Measurements from ENCODE around the gene RND3. TPM values are rescaled to one million over a fixed set of nuclear protein-coding genes. Genes with fewer than 3 reads are reported as not detected.

RND3 gene
- total and polyA plus RNA-seq, 2 of the 13 experiments (the other 11 are each of a cell fraction or from before 2014, with no cell fraction given): 0.13 to 0.42 TPM

- no peak for TF ChIP-seq ZNF766 (CRISPR knock-in tag; IDR thresholded peaks at IDR 0.05; ENCODE audit: borderline replicate concordance)
- no peak for TF ChIP-seq ZFY (CRISPR knock-in tag; IDR thresholded peaks at IDR 0.05)
Measured at GRCh38 chr2:150480241-150480640, 7.2 kb downstream of the RND3 start (continued).

DNA sequence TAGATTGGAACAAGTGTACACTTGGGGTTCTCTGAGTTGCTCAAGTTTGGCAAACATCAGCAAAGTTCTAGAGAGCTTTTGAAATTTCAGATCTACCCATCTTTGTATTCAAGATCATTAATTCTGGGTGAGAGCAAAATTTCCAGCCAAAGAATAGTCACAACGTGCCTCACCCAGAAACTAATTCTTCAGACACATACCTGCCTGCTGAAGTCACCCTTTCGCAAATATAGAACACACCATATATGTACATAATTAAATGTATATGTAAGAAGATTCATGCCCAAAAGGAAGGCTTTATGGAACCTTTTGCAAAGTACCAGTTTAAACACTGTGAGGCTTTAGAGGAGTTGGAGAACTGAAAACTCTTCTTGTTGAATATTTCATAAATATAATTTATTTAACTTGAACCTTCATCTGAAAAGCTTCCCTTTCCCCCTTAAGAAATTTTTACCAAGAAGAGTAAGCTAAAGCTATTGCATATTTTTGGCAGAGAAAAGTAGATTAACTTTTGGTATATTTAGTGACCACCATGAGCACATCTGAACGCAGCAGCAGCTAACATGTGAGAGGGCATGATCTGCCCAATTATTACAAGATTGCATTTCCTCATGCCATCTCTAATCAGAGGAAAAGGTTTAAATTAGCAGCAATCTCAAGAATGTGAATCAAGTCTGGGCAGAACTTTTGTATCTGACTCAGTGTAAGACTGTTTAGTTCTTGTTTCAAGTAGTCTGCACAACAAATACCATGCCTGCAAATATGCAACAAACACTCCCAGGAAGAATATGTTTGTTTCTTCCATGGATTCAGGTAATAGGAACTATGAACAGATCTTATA lies 8.2 kb downstream of the RND3 start:
- ATAC-seq: no peak
- Histone ChIP-seq H3K36me3 (replicated peaks in 1 of 2; ENCODE audit: control insufficient read depth in 1 of 2, insufficient read depth in 2 of 2, low read length in 2 of 2) (no peaks in the 10 kb centered on the region), H3K27me3 (ENCODE audit: control insufficient read depth in 1 of 2, insufficient read depth in 2 of 2, low read length in 2 of 2) (0 out of 5 replicates have a peak, but pooled peaks cover 0 to 2% of the 10 kb centered on the region in 2 experiments), H3K9me3 (ENCODE audit: low read length) (no peaks in the 10 kb centered on the region), H3K4me3 (replicated peaks in 1 of 3; ENCODE audit: insufficient read depth in 1 of 3, low read depth in 2 of 3, low read length in 3 of 3) (no peak overlapping the region), H2AFZ (ENCODE audit: low read length) (no peak overlapping the region), H3K79me2 (ENCODE audit: insufficient read depth, low read length) (no peaks in the 10 kb centered on the region), H3K9ac (ENCODE audit: insufficient read depth, low read depth, low read length) (no peak overlapping the region), H3K27ac (ENCODE audit: extremely low read length, insufficient read depth, low read length) (no peak overlapping the region), H3K4me1 (ENCODE audit: insufficient read depth, low read length) (no peaks in the 10 kb centered on the region), H4K20me1 (ENCODE audit: insufficient read depth, low read length) (no peaks in the 10 kb centered on the region), H3K4me2 (ENCODE audit: low read depth, low read length) (no peak overlapping the region)
- intact Hi-C loops (cut with micrococcal nuclease; ENCODE audit: unreplicated experiment) (no loop called here), in situ Hi-C loops (cut with HindIII; ENCODE audit: extremely low pct_ligation_motif_present, low pct_unique_long_range_greater_than_20kb) (no loop called here)
- no peak for DNase-seq (ENCODE audit: low spot score)
- ChIA-PET POLR2A (no interaction called here), CTCF (ENCODE audit: low intra/inter-chr PET ratio, low total read pairs) (no interaction called here)
- no peak for FAIRE-seq
- BruUV-seq (replicated peaks): no TSS peak
- WGBS (ENCODE audit: low lambda C conversion rate): 54% methylated on average over 3 of the region's 3 CpGs
- no peak for TF ChIP-seq ZEB1 (IDR thresholded peaks at IDR 0.05; ENCODE audit: insufficient replicate concordance, low read depth)
- TF ChIP-seq MLXIP (CRISPR knock-in tag; IDR thresholded peaks at IDR 0.05; ENCODE audit: borderline replicate concordance): no peak
- TF ChIP-seq STAT5B (CRISPR knock-in tag; IDR thresholded peaks at IDR 0.05): no peak
- TF ChIP-seq ZNF10 (CRISPR knock-in tag; IDR thresholded peaks at IDR 0.05; ENCODE audit: borderline replicate concordance, low read depth): no peak
- TF ChIP-seq BHLHE40 (IDR thresholded peaks at IDR 0.05; ENCODE audit: low read length): no peak
- no peak for TF ChIP-seq SALL1 (CRISPR knock-in tag; IDR thresholded peaks at IDR 0.05)
- TF ChIP-seq, protein P1, sequence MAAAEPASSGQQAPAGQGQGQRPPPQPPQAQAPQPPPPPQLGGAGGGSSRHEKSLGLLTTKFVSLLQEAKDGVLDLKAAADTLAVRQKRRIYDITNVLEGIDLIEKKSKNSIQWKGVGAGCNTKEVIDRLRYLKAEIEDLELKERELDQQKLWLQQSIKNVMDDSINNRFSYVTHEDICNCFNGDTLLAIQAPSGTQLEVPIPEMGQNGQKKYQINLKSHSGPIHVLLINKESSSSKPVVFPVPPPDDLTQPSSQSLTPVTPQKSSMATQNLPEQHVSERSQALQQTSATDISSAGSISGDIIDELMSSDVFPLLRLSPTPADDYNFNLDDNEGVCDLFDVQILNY (CRISPR knock-in tag; conservative IDR thresholded peaks at IDR 0.05): no peak
- no peak for TF ChIP-seq ZNF879 (CRISPR knock-in tag; IDR thresholded peaks at IDR 0.05)
- TF ChIP-seq TRIM24 (CRISPR knock-in tag; IDR thresholded peaks at IDR 0.05): no peak
- no peak for TF ChIP-seq ZNF607 (CRISPR knock-in tag; IDR thresholded peaks at IDR 0.05; ENCODE audit: borderline replicate concordance)
- no peak for TF ChIP-seq ZNF687 (CRISPR knock-in tag; IDR thresholded peaks at IDR 0.05)

All from HepG2 (cell line).